ENCODE results near the gene PDK2.

Gene PDK2

DNA sequence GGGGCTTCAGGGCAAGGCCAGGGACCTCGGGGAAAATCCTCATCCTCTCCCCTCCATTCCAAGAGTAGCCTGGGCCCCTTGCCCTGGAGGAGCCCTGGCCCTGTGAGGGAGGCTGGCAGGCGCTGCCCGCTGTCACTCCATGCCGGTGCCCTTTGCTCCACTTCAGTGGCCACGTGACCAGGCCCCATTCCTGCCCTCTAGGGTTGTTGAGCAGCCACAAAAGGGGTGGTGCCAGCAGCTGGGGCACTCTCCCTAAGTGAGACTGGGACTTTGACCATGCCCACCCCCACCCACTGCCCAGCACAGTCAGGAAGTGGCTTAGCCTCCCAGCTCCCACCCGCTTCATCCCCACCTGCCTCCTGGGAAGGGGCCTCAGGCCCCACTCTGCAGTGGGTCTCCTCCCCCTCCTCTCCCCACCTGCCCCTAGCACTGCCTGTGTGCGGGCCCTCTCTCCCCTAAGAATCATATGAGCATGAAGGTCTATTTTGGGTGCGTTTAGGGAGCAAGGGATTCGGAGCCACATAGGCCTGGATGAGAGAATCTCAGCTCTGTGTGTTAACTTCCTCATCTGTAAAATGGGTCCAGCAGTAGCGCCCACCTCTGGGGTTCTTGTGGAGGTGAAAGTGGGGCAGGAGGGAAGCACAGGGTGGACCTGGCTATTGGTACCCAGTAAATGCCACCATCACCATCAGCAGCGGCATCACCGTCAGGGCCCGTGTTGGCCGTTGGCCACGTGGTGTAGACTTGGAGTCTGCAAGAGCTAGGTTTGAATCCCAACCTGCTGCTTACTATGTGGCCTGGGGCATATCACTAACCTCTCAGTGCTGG is 7.2 kb downstream of the PDK2 start:
- DNase-seq, result no peak

DNA sequence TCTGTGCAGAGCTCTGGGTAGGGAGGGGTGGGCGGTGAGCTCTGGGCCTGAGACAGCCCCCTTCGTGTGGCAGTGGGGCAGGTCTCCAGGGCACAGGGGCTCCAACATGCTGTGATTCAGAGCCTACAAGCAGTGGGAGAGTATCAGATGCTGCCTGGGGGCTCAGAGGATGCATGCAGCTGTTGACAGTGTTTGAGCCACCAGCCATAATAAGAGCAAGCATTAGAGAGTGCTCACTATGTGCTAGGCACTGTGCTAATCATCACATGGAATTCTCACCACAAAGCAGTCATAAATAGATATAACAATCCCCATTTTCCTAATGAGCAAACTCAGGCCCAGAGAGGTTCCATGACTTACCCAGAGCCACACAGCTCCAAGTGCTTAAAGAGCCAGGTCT is 8.1 kb downstream of the PDK2 start:
- DNase-seq, result no peak

DNA sequence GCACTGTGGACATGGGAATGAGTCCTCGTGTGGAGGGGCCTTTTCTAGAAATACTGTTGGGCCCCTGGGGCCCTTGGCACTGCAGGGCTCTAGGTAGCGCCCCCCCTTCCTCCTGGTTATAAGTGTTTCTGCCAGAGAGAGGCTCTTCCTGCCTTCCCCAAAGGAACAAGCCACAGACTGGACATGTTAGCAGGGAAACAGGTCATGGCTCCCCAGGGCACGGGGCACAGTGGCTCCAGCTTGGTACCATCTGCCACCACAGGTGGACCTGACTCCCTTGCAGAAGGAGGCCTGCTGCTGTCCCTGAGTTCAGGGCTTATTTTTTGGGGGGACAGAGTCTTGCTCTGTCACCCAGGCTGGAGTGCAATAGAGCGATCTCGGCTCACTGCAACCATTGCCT is 8.8 kb downstream of the PDK2 start:
- no peak for DNase-seq

DNA sequence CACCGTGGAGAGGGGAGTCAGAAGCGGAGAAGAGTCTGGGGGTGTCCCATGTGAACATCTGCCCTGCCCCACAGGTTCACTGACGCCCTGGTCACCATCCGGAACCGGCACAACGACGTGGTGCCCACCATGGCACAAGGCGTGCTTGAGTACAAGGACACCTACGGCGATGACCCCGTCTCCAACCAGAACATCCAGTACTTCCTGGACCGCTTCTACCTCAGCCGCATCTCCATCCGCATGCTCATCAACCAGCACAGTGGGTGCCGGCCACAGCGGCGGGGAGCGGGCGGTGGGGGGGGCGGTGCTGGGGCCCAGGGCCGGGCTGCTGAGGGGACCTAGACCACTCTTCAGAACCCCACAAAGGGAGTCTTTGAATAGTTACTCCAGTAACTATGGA is 10.7 kb downstream of the PDK2 start:
- no peak for DNase-seq

DNA sequence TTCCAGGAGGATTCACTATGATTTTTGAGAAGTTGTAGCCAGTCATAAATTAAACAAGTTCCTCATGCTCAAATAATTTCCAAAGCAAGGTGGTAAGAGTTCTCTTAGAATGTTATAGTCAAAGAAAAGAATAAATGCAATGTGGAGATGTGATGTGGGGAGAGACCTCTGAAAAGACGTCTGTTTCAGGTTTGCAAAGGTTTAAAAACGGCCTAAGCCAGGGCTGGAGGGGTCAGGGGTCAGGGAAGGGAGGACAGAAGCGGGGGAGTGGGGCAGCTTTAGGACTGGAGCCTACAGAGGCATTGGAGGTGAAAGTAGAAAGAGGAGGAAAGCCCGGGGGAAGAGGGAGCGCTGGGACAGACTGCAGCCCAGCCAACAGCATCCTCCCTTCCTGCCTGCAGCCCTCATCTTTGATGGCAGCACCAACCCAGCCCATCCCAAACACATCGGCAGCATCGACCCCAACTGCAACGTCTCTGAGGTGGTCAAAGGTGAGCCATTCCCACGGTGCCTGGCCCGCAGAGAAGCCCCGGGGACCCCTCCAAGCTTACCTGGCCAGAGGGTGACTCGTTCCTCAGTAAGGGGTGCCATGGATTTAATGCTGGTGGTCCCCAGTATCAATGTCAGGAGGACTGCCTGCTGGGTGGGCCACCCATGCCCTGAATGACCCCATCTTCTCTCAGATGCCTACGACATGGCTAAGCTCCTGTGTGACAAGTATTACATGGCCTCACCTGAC is 11.4 kb downstream of the PDK2 start:
- no peak for DNase-seq

DNA sequence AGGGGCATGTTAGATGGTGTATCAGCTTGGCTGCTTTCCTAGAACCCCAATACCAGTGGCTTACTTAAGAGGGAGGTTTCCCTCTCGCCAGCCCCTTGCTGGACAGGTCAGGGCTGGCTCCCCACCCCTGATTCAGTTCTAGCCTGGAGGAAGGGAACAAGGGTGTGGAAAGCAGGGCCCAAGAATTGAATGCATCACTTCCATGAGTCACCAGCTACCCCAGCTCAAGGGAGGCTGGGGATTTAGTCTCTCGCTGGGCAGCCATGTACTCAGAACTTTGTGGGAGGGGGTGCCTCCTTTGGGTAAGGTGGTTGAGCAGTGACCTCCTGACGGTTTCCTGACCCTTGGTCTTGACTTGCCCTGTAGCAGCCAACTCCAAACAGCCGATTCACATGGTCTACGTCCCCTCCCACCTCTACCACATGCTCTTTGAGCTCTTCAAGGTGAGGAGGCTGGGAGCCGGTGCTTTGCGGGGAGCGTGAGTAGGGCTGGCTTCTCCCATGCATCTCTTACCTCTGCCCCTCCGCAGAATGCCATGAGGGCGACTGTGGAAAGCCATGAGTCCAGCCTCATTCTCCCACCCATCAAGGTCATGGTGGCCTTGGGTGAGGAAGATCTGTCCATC is 12.8 kb downstream of the PDK2 start:
- DNase-seq, result no peak

DNA sequence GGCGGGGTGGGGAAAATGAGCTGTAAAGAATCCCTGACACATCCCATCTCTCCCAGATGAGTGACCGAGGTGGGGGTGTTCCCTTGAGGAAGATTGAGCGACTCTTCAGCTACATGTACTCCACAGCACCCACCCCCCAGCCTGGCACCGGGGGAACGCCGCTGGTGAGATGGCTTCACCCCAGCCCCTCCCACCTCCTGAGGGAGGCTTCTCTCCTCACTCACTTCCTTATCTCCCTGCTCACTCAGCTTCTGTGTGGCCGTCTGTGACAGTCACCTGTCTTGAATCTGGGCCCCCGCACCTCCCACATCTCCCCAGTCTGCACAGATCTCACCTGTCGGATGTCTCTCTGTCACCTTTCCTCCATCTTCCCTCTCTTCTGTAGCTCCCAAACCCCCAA is 13.4 kb downstream of the PDK2 start:
- DNase-seq, result no peak

DNA sequence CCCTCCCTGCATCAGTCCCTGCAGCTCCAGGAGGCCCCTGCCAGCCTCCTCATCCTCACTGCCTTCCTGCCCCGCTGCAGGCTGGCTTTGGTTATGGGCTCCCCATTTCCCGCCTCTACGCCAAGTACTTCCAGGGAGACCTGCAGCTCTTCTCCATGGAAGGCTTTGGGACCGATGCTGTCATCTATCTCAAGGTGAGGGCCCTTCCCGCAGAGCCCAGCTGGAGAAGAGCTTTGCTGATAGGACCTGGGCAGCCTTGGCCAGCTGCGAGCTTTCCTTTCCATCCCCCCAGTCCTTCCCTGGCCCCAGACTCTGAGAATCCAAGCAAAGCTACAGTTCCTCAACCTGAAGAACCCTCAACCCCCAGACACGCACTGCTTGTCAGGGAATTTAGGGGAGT is 14.1 kb downstream of the PDK2 start:
- no peak for DNase-seq

DNA sequence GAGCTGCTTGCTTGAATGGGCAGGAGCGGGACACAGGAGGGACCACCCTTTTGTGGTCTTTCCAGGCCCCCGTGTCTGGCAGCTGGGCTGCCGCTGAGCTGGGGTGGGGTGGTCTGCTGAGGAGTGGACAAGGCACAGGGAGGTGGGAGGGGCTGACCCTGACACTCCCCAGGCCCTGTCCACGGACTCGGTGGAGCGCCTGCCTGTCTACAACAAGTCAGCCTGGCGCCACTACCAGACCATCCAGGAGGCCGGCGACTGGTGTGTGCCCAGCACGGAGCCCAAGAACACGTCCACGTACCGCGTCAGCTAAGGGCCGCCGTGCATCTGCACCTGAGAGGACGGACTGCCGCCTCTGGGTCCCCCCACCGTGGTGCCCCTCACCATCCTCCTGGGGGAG is 14.6 kb downstream of the PDK2 start:
- DNase-seq, result no peak

DNA sequence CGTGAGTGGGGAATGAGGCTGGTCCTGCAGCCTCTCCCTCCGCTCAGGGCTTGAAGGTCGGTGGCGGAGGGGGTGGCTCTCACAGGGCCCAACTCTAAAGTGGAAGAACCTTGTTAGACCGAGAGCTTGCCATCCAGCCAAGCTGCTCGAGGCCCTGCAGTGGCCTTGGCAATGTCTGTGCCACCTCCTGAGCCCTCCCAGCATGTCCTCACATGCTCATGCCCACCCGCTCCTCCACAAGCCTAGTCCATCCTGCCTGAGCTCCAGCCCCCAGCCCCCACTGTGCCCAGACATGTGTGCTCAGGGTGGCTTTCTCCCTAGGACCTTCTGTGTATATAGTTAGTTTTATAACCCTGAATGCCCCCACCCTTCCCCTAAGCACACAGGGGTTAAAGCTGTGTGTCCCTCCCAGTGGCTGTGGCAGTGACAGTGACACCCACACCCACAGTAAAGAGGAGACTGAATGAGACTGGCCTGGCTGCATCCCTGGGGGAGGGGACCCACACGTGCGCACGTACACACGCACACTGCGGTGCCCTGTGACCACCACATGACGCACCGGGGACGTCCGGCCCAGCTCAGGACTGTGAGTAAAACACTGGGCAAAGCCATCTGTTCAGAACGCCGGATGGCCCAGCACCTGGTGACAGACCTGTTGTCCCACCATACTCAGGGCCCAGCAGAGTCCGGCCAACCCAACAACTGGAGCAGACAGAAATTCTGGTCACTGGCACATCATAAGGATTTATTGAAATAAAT is 15.6 kb downstream of the PDK2 start:
- no peak for DNase-seq

DNA sequence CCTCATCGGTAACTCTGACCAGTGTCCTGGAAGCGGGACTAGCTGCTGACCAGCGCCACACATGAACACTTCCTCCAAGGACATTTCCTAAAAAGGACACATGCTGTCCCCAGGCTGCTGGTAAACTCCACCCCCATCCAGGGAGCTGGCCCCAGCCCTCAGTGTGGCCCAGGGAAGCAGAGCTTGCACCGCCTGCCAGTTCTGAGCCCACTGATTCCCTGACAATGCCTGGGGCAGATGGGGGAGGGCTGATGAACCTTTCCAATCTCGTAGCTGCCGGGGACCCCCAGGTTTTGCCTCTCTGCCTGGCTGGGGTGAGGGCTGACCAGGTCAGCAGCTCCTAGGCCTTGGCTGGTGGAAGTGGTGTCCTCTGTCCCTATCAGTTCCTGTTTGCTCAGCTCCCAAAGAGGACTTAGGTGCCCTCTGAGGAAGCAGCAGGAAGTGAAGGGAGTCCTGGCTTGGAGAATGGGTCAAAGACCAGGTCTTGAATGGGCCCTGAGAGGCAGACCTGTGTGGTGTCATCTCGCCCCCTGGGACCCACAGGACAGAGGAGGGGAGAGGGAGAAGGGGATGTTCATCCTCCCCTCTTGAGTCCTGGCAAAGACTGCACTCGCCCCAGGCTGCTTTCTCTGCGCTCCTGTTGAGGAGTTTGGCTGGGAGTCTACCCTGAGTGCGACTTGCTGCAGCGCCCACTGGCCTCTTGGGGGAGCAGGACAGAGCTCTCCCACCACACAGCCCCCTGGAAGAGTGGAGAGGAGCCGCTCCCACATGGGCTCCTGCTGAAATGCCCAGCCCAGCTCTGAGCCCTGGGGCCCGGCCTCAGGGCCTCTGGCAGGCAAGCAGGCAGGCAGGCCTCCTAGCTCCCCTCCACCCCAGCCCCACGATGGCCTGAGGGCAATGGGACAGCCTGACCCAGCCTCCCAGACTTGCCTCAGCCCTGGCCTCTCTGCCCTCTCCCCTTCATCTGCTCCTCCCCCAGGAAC is 16.8 kb downstream of the PDK2 start:
- no peak for DNase-seq

DNA sequence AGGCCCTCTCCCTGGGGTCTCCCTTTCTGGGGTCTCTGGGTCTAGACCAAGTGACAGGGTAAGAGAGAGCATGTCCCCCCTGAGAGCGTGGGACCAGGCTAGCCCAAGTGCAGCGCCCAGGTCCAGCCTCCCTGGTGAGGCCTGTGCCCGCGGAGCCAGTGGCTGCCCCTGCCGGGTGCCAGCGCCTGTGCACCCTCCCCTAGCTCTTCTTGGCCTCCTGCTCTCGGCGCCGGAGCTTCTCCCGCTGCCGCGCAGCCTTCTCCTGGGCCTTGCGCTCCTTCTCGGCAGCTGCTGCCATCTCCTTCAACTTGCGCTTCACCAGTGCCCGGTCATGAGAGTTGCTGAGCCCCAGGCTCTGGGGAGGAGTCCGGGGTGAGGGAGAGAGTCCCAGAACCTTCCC is 17.5 kb downstream of the PDK2 start:
- no peak for DNase-seq

DNA sequence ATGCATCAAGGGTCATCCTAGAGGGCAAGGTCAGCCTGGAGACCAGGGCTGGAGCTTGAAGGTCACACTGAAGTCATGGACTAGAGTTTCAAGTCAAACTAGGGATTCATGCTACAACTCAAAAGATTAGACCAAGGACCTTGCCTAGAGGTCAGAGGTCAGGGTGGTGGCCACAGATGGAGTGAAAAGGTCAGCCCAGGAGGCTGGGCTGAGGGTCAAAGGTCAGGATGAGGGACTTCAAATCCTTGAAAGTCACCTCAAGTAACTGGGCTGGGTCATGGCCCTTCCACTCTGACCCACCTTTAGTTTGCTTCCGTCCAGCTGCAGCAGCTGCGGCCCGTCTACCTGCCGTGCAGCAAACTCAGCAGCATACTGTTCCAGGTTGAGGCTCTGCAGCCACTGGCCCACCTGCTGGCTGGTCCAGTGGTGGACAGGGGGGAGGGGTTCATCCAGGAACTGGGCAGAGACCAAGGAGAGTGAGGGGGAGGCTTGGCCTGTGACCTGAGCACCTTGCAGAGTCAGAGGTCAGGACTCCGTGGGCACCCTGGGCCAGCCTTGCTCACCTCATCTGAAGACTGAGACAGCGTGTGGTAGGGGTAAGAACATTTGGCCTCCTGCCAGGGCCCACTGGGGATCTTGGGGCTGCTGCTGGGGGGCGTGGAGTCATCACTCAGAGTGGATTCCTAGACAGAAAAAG is 18.6 kb downstream of the PDK2 start:
- no peak for DNase-seq

DNA sequence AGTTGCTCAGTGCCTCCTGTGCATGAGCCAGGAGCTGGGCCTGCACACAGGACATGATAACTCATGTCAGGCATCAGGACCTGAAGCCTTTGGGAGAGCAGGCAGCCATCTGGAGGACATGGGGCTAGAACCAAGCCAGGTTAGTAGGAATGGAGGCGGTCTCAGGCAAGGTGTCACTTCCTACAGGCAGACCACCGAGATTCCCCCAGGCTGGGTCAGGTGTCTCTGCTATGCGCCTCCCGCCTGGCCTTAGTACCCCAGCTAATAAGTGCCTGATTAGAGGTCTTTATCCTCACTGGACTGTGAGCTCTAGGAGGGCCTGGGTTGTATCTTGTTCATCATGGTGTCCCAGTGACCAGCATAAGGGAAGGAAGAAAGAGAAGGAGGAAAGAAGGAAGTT is 19.2 kb downstream of the PDK2 start:
- DNase-seq, result no peak

DNA sequence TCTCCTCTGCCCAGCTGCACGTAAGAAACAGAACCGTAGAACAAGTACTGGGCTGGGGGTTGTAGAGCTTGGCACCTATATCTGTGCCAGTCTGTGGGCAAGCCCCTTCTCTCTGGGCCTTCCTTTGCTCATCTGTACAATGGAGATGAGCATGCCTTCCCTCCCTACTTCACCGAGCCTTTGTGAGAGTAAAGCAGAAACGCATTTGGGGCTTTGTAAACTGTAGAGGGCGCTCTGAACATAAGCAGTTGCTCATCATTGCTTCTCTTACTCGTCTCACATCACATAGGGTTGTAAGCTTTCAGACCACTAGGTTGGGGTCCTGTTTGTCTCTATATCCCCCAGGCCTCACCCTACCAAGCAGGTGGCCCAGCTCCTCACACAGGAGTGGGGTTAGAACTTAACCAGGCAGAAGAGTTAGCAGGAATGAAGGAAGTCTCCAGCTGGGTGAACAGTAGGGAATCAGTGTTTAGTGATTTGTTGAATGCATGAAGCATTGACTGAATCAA is 19.8 kb downstream of the PDK2 start:
- no peak for DNase-seq

DNA sequence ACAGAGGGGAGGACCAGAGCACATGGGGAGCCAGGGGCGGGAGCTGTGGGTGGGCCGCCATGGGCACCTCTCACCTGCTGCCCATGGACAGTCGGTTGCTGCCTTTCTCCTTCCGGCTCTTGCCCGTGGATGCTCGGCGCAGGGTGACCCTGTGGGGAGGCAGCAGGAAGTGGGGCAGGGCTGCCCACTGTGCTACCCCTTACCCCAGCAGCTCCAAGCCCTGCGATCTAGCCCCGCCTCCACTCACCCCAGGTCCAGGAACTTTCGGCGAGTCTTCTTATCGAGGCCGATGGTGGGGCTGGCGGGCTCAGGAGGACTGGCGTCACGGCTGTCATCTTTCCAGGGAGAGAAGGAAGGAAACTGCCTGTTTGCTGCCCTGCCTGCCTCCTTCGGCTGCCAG is 20.6 kb downstream of the PDK2 start:
- DNase-seq, result no peak

DNA sequence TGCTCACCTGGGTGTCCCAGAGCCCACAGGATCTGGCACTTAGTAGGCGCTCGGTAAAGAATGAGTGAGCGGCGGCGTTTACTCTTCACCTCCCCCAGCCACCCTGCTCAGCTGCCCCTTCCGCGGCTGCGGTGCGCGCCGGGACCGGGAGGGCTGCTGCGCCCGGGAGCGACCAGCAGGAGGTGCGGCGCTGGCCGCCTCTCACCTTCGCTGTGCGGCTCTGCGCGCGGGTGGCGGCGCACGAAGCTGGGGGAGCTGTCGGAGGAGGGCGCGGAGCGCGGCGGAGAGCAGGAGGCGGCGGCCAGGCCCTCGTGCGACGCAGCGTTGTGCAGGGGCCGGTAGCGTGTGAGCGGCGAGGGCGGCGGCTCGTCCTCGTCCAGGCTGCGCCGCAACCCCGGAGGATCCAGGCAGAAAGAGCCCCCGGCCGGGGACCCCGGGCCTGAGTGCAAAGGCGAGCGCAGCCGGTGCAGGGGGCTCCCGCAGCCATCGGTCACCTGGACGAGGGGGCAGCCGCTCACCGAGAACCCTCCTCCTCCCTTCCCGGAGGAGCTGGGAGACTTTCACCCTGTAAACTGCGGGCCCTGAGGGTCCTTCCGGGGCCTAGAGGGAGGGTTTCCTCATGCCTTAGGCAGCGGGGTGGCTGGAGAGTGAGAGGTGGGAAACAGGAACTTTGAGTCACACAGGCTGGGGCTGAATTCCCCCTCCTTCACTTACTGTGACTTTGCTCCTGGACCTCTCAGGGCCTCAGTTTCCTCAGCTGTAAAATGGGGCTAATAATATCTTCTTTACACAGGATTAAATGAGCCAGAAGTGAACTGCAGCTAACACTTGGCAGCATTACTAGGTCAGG is 22.3 kb downstream of the PDK2 start:
- DNase-seq, result no peak

DNA sequence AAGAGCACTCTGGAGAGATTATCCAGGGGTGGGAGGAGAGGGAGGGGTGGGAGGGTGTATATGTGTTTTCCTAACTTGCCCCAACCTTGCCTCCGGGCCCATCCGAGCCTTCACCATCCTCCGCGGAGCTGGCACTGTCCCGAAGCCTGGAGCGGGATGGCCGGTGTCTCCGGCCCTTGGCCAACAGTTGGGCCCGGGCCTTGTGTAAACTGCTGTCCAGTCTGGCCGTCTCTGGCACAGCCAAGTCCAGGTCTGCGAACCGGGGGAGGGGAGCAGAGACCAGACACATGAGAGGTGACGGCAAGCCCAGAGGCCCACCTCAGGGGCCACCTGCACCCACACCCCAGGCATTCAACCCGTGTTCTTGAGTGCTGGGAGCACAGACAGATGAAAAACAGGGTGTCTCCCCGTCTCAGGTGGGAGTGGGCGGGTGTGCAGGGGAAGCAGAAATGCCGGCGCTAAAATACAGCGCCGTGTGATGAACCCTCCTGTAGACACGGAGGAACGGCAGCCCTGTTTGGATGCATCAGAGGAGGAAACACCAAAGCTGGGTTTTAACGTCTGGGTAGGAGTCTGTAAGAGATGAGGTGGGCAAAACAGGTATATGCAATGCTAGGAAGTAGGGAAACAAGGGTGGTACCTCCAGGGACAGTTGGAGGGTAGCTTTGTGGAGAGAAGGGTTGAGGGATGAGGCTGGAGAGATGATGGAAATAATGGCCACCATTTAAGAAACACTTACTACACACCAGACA is 23.1 kb downstream of the PDK2 start:
- no peak for DNase-seq

DNA sequence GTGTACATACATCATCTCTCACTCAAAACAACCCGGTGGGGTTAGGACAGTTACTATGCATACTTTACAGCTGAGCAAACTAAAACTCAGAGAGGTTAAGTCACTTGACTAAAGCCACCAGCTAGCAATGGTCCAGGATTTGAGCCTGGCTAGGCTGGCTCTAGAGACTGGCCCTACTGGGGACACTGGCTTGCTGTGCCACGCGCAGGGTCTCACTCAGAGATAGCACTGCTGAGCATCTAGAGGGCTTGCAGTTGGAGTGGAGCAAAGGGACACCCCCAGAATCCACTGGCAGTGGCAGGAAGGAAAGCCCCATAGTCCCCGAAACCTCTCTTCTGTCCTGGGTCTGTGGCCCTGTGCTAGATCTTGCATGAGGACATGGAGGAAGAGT is 23.7 kb downstream of the PDK2 start:
- no peak for DNase-seq
